ENCODE measurements around the gene FGFR4. TPM values are rescaled to one million over a fixed set of nuclear protein-coding genes. Genes with fewer than 3 reads are reported as not detected.

The FGFR4 gene
- total and polyA plus RNA-seq, 2 donors (not counting 1 experiment from before 2014, with no cell fraction given) = 1.2 to 2.7 TPM

DNA sequence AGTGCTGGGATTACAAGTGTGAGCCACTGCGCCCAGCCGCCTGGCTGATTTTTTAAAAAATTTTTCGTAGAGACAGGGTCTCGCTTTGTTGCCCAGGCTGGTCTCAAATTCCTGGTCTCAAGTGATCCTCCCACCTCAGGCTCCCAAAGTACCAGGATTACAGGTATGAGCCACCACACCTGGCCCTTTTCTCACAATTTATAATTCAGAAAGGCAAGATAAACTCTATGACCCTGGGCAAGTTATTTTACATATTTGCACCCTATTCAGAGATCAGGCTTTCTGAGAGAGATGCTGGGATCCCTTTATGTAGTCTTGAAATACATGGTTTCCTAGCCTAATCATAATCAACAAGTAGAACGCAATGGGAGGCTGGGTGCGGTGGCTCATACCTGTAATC lies 43.6 kb upstream of the FGFR4 start:
- POLR2A ChIA-PET = no interaction called here
- Histone ChIP-seq H3K4me1 (ENCODE audit: control insufficient read depth in 2 of 2, insufficient read depth in 2 of 2, low read length in 2 of 2) (peaks cover 2 to 4% of the 10 kb centered on the region in 2 donors), H3K27ac (ENCODE audit: low read length in 2 of 2) (no peak overlapping the region), H3K9me3 (ENCODE audit: control extremely low read depth in 1 of 3, control insufficient read depth in 2 of 3, insufficient read depth in 1 of 3, low read length in 2 of 3) (no peaks in the 10 kb centered on the region), H3K4me3 (ENCODE audit: control extremely low read depth in 1 of 5, extremely low read depth in 1 of 5, insufficient read depth in 1 of 5, low read depth in 2 of 5, low read length in 4 of 5) (no peak overlapping the region), H3K9ac (ENCODE audit: low read length) (no peak overlapping the region), H3K4me2 (replicated peaks; ENCODE audit: low read depth, low read length, poor library complexity, severe bottlenecking) (no peak overlapping the region), H2AFZ (ENCODE audit: insufficient read depth, low read depth, low read length, poor library complexity, severe bottlenecking) (no peak overlapping the region), H3K79me2 (ENCODE audit: control insufficient read depth, insufficient read depth, low read length) (peaks cover 17% of the 10 kb centered on the region), H4K20me1 (ENCODE audit: control insufficient read depth, insufficient read depth, low read length, poor library complexity, severe bottlenecking) (peaks cover 8% of the 10 kb centered on the region), H3K27me3 (replicated peaks in 1 of 4; ENCODE audit: control extremely low read depth in 1 of 4, control insufficient read depth in 3 of 4, insufficient read depth in 4 of 4, low read length in 3 of 4) (no peaks in the 10 kb centered on the region), H3K36me3 (replicated peaks in 1 of 2; ENCODE audit: control extremely low read depth in 1 of 2, control insufficient read depth in 1 of 2, extremely low read depth in 1 of 2, insufficient read depth in 2 of 2, low read length in 1 of 2) (peaks cover 1 to 51% of the 10 kb centered on the region in 2 experiments)
- no peak for TF ChIP-seq EZH2 (IDR thresholded peaks at IDR 0.05; ENCODE audit: borderline replicate concordance, insufficient read depth, low read depth, low read length, poor library complexity, severe bottlenecking)
- TF ChIP-seq, protein P1, sequence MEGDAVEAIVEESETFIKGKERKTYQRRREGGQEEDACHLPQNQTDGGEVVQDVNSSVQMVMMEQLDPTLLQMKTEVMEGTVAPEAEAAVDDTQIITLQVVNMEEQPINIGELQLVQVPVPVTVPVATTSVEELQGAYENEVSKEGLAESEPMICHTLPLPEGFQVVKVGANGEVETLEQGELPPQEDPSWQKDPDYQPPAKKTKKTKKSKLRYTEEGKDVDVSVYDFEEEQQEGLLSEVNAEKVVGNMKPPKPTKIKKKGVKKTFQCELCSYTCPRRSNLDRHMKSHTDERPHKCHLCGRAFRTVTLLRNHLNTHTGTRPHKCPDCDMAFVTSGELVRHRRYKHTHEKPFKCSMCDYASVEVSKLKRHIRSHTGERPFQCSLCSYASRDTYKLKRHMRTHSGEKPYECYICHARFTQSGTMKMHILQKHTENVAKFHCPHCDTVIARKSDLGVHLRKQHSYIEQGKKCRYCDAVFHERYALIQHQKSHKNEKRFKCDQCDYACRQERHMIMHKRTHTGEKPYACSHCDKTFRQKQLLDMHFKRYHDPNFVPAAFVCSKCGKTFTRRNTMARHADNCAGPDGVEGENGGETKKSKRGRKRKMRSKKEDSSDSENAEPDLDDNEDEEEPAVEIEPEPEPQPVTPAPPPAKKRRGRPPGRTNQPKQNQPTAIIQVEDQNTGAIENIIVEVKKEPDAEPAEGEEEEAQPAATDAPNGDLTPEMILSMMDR (IDR thresholded peaks at IDR 0.05) = no peak
- CTCF ChIA-PET = no interaction called here
- intact Hi-C loops (cut with micrococcal nuclease) = no loop called here
- Mint-ChIP-seq H3K4me1 (peaks cover 1% of the 10 kb centered on the region), H3K4me3 (no peak overlapping the region), H3K9me3 (ENCODE audit: insufficient read depth) (no peaks in the 10 kb centered on the region), H3K27ac (no peak overlapping the region), H3K27me3 (no peaks in the 10 kb centered on the region)
- 97% methylated on average over 5 of the region's 6 CpGs for WGBS (ENCODE audit: insufficient coverage)
- DNase-seq (no peak), ATAC-seq (ENCODE audit: low read depth) (no peak)

DNA sequence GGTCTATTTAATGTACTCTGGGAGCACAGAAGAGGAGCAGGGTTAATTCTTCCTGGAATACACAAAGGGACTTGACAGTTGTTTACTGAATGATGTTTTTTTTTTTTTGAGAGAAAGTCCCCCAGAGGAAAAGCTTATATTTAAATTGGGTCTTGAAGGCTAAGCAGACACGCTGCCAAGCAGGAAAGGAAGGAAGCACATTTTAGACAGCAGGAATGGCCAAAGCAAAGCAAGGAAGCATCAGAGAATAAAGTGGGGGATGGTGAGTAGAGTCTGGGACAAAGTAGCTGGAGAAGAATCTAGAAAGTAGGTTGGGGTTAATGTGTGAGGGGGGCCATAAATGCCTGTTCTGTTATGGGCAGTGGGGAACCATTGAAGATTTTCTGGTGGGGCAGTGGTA lies 42.8 kb upstream of the FGFR4 start:
- POLR2A ChIA-PET = no interaction called here

More for the DNA sequence above, 42.8 kb upstream of the FGFR4 start:
- no peak overlapping the region for H3K27ac ChIP-seq (ENCODE audit: low read length in 2 of 2)
- no peak for DNase-seq
- no peaks in the 10 kb centered on the region for H4K20me1 ChIP-seq (ENCODE audit: control insufficient read depth, insufficient read depth, low read length, poor library complexity, severe bottlenecking)
- no peak for TF ChIP-seq EZH2 (IDR thresholded peaks at IDR 0.05; ENCODE audit: borderline replicate concordance, insufficient read depth, low read depth, low read length, poor library complexity, severe bottlenecking)
- TF ChIP-seq, protein P1 (IDR thresholded peaks at IDR 0.05) = no peak
- 100% methylated on average over 1 of the region's 1 CpG for WGBS (ENCODE audit: insufficient coverage)
- H3K9ac ChIP-seq (ENCODE audit: low read length) = no peak overlapping the region
- no peaks in the 10 kb centered on the region for H3K27me3 ChIP-seq (replicated peaks in 1 of 4; ENCODE audit: control extremely low read depth in 1 of 4, control insufficient read depth in 3 of 4, insufficient read depth in 4 of 4, low read length in 3 of 4)
- H3K4me2 ChIP-seq (replicated peaks; ENCODE audit: low read depth, low read length, poor library complexity, severe bottlenecking) = no peak overlapping the region
- H3K4me1 ChIP-seq (ENCODE audit: control insufficient read depth in 2 of 2, insufficient read depth in 2 of 2, low read length in 2 of 2) = peaks cover 0 to 4% of the 10 kb centered on the region in 2 donors
- H3K9me3 Mint-ChIP-seq (ENCODE audit: insufficient read depth) = no peaks in the 10 kb centered on the region
- H2AFZ ChIP-seq (ENCODE audit: insufficient read depth, low read depth, low read length, poor library complexity, severe bottlenecking) = no peak overlapping the region
- H3K79me2 ChIP-seq (ENCODE audit: control insufficient read depth, insufficient read depth, low read length) = peaks cover 9% of the 10 kb centered on the region
- ATAC-seq (ENCODE audit: low read depth) = no peak
- H3K36me3 ChIP-seq (replicated peaks in 1 of 2; ENCODE audit: control extremely low read depth in 1 of 2, control insufficient read depth in 1 of 2, extremely low read depth in 1 of 2, insufficient read depth in 2 of 2, low read length in 1 of 2) = peaks cover 1 to 57% of the 10 kb centered on the region in 2 experiments
- no peak overlapping the region for H3K27ac Mint-ChIP-seq
- no peaks in the 10 kb centered on the region for H3K27me3 Mint-ChIP-seq
- no peak overlapping the region for H3K4me3 Mint-ChIP-seq
- no peaks in the 10 kb centered on the region for H3K9me3 ChIP-seq (ENCODE audit: control extremely low read depth in 1 of 3, control insufficient read depth in 2 of 3, insufficient read depth in 1 of 3, low read length in 2 of 3)
- CTCF ChIA-PET = no interaction called here
- peaks cover 1% of the 10 kb centered on the region for H3K4me1 Mint-ChIP-seq
- intact Hi-C loops (cut with micrococcal nuclease) = no loop called here
- no peak overlapping the region for H3K4me3 ChIP-seq (ENCODE audit: control extremely low read depth in 1 of 5, extremely low read depth in 1 of 5, insufficient read depth in 1 of 5, low read depth in 2 of 5, low read length in 4 of 5)

Measured in B cell (primary cell).